Heart right ventricle (tissue), 16 donors: Measurements from ENCODE around the gene MELTF. TPM values are rescaled to one million over a fixed set of nuclear protein-coding genes. Genes with fewer than 3 reads are reported as not detected.

Source experiments
- ATAC-seq, 8 donors: fragments of 200-7000 bp; cut with Tn5 transposase; one replicate each; pipeline ENCODE4 v1.9.1; 2020; ENCODE audit warnings: mild to moderate bottlenecking in 8 of 8, moderate library complexity in 8 of 8, moderate number of reproducible peaks in 1 of 8
- DNase-seq, 2 donors: peaks; one replicate each; pipeline ENCODE4 v3.0.0-alpha.2; 2020
- H3K27ac ChIP-seq, 10 donors: fragments of 200-600 bp; sonication (generic) in 2 of 10; one replicate each; pipeline versions ENCODE4 v1.5.0 to v1.8.0; 2020 to 2022; ENCODE audit warnings: mild to moderate bottlenecking in 3 of 10
- H3K27me3 ChIP-seq, 7 donors: fragments of 200-600 bp; one replicate each; pipeline ENCODE4 v1.8.0; 2021 to 2022; ENCODE audit warnings: mild to moderate bottlenecking in 2 of 7
- H3K36me3 ChIP-seq, 9 donors: fragments of 200-600 bp; sonication (generic) in 1 of 9; one replicate each; pipeline versions ENCODE4 v1.5.0 to v1.8.0; 2020 to 2022; ENCODE audit warnings: mild to moderate bottlenecking in 2 of 9
- H3K4me1 ChIP-seq, 9 donors: fragments of 200-600 bp; sonication (generic) in 1 of 9; one replicate each; pipeline versions ENCODE4 v1.5.0 to v1.8.0; 2020 to 2022; ENCODE audit warnings: mild to moderate bottlenecking in 4 of 9
- H3K4me3 ChIP-seq, 10 donors: fragments of 200-600 bp; sonication (generic) in 2 of 10; one replicate each; pipeline versions ENCODE4 v1.5.0 to v1.8.0; 2020 to 2022; ENCODE audit warnings: mild to moderate bottlenecking in 7 of 10, moderate library complexity in 2 of 10
- H3K9me3 ChIP-seq, 11 donors: fragments of 200-600 bp in 10 of 11; sonication (generic) in 2 of 11; one replicate each; pipeline versions ENCODE4 v1.5.0 to v1.8.0; 2013 to 2022; ENCODE audit warnings: mild to moderate bottlenecking in 2 of 11, control low read depth in 1 of 11, moderate library complexity in 1 of 11
- CTCF ChIP-seq, 9 donors: fragments of 200-600 bp; sonication (generic) in 2 of 9; IDR thresholded peaks; one replicate each; pipeline versions ENCODE4 v1.5.0 to v1.8.0; 2021 to 2022; ENCODE audit warnings: antibody characterized with exemption in 9 of 9, mild to moderate bottlenecking in 5 of 9, moderate library complexity in 1 of 9
- WGBS, 2 donors: extraction: QIAGEN DNeasy Blood & Tissue Kit; methylation state at CpG; one replicate each; pipeline ENCODE4 v1.1.7; 2013; ENCODE audit warnings: inconsistent platforms in 1 of 2; 5-methylcytosine and 5-hydroxymethylcytosine counted together
- intact Hi-C, 10 donors: fragments of 100-400 bp; cut with DNase I; formaldehyde crosslinking; loops; one replicate each; pipeline versions ENCODE4 v1.11.1 to v1.14.2; 2022
- polyA plus RNA-seq, 2 donors: library from polyadenylated mRNA; stranded (reverse); fragments of 200-250 nt; gene quantifications; one replicate each; pipeline ENCODE4 v1.2.3, GENCODE V29; 2013
- total RNA-seq, 10 donors: library from RNA; stranded (reverse); fragmentation: NEBNext Ultra II Directional in 3 of 10; extraction: Animal tissue kit (Norgen Biotek cat#: 25700) in 3 of 10; gene quantifications; one replicate each; pipeline versions ENCODE4 v1.2.1 to v1.2.4, GENCODE V29; 2021 to 2023
- donor health status: Arrhythmogenic right ventricular cardiomyopathy.
- donor health status: ischemic (EF 13 %, LVEDD 7.1; RV severe dilation, severe dysfunction).
- donor health status: healthy with polysubstance abuse.
- donor health status: DM: no; HTN: yes; CAD: no.
- donor health status: DM: no; HTN: no; CAD: no.
- donor health status: ischemic (EF 25% LVEDD 6.9; RV normal size, moderate dysfunction).
- donor health status: ischemic (EF 25% LVEDD 5.7; RV mildly dilated, moderate dysfunction).
- donor health status: healthy.
- donor health status: DM: yes; HTN: yes; CAD: no.
- donor health status: Ischemic cardiomyopathy.
- donor health status: ischemic (EF 35%, LVEDD 5.7; RV mildly dilated, moderate dysfunction).
- donor health status: nonischemic (EF 11% LVEDD 7.7; RV severe dilation, severe dysfunction).
- donor health status: DM: yes; HTN: yes; CAD: no.
- donor health status: PGD.
- donor health status: ischemic (EF 29% LVEDD 5.4; RV normal size, mild dysfunction).
- donor health status: nonischemic (EF 23%, LVEDD 6.1; RV moderate dilation, normal function).

The MELTF gene
- total and polyA plus RNA-seq, 12 donors: 2.5 to 31.4 (median 6.8) TPM

GRCh38 chr3:196991581-196992460 lies 37.8 kb downstream of the MELTF start:
- DNase-seq (no peak), ATAC-seq (no peak)
- TF ChIP-seq CTCF (IDR thresholded peaks at IDR 0.05): no peak
- no peak overlapping the region for H3K27ac ChIP-seq
- H3K36me3 ChIP-seq: no peaks in the 10 kb centered on the region
- WGBS, 2 donors: 80 to 91% methylated on average over 28 of the region's 28 CpGs
- no peaks in the 10 kb centered on the region for H3K27me3 ChIP-seq
- no peak overlapping the region for H3K4me3 ChIP-seq
- H3K9me3 ChIP-seq: no peaks in the 10 kb centered on the region
- intact Hi-C loops: no loop called here
- H3K4me1 ChIP-seq: peaks cover 0 to 19% (median 0%) of the 10 kb centered on the region in 9 donors

- no peak for DNase-seq
- TF ChIP-seq CTCF (IDR thresholded peaks at IDR 0.05): no peak
- no peaks in the 10 kb centered on the region for H3K36me3 ChIP-seq
- no peak overlapping the region for H3K4me3 ChIP-seq
- no peak for ATAC-seq
- WGBS, 2 donors: 91% methylated on average over 10 of the region's 10 CpGs
- peaks cover 0 to 19% (median 0%) of the 10 kb centered on the region in 9 donors for H3K4me1 ChIP-seq
- H3K9me3 ChIP-seq: no peaks in the 10 kb centered on the region
- H3K27ac ChIP-seq: no peak overlapping the region
- intact Hi-C loops: no loop called here
- peaks cover 0 to 3% (median 0%) of the 10 kb centered on the region in 7 donors for H3K27me3 ChIP-seq
Observed at GRCh38 chr3:196990601-196991007, 39.0 kb downstream of the MELTF start.

- DNase-seq (no peak), ATAC-seq (peak in 3 of 8 donors; percentile 32 to 46 (median 36))
- no peak overlapping the region for H3K4me3 ChIP-seq
- H3K9me3 ChIP-seq: no peaks in the 10 kb centered on the region
- peaks cover 0 to 19% (median 0%) of the 10 kb centered on the region in 9 donors for H3K4me1 ChIP-seq
- 80 to 81% methylated on average over 19 of the region's 19 CpGs for WGBS, 2 donors
- TF ChIP-seq CTCF (IDR thresholded peaks at IDR 0.05): no peak
- no peaks in the 10 kb centered on the region for H3K36me3 ChIP-seq
- peaks cover 0 to 3% (median 0%) of the 10 kb centered on the region in 7 donors for H3K27me3 ChIP-seq
- no peak overlapping the region for H3K27ac ChIP-seq
- intact Hi-C loops: loop anchor here in 3 of 10 donors (5.0 to 10.0 kb wide), 3 partner anchors 195 to 525 kb away; no protein-coding TSS in a partner anchor
Observed at GRCh38 chr3:196989721-196990262, 39.8 kb downstream of the MELTF start.

- Histone ChIP-seq H3K4me3 (no peak overlapping the region), H3K27me3 (peaks cover 0 to 5% (median 0%) of the 10 kb centered on the region in 7 donors), H3K27ac (no peak overlapping the region), H3K9me3 (peaks cover 0 to 6% (median 0%) of the 10 kb centered on the region in 11 donors), H3K4me1 (peaks cover 0 to 19% (median 0%) of the 10 kb centered on the region in 9 donors), H3K36me3 (no peaks in the 10 kb centered on the region)
- peak in 1 of 9 donors; percentile 4 for TF ChIP-seq CTCF (IDR thresholded peaks at IDR 0.05)
- DNase-seq (no peak), ATAC-seq (peak in 7 of 8 donors; percentile 34 to 81 (median 41))
- intact Hi-C loops: loop anchor here in 3 of 10 donors (5.0 to 10.0 kb wide), 3 partner anchors 196 to 526 kb away; no protein-coding TSS in a partner anchor
- WGBS, 2 donors: 37 to 41% methylated on average over 12 of the region's 12 CpGs
Observed at GRCh38 chr3:196988241-196989029, 41.2 kb downstream of the MELTF start.
